ENCODE data around the gene INSYN2B. TPM values are rescaled to one million over a fixed set of nuclear protein-coding genes. Genes with fewer than 3 reads are reported as not detected.
"Not testable (repeated sequence)": the region's sequence is repeated elsewhere in the genome, so short reads cannot be mapped to it uniquely, and the experiment has no call there.

INSYN2B gene
- polyA plus RNA-seq, 1 donor: 0.05 TPM

- DNase-seq (ENCODE audit: low read depth): no peak
These were observed 7.2 kb downstream of the INSYN2B start for GRCh38 chr5:169973056-169973455.

DNA sequence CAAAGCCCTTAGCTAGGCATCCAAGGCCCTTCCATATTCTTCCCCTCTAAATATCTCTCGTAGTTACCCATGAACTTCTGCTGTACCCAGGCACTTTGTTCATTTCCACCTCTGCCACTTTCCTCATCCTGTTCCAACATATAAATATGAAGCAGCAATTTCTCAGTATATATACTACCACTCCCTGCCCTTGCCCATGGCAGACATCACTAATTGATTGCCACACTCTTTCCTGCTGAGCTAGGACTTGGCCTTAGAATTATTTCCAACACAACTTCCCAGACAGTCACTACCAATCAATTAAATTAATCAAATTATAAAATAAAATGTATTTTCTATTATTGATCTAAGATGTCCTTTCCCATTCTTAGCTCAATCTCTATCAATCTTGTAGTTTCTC lies 8.5 kb downstream of the INSYN2B start:
- no peak for DNase-seq (ENCODE audit: low read depth)

DNA sequence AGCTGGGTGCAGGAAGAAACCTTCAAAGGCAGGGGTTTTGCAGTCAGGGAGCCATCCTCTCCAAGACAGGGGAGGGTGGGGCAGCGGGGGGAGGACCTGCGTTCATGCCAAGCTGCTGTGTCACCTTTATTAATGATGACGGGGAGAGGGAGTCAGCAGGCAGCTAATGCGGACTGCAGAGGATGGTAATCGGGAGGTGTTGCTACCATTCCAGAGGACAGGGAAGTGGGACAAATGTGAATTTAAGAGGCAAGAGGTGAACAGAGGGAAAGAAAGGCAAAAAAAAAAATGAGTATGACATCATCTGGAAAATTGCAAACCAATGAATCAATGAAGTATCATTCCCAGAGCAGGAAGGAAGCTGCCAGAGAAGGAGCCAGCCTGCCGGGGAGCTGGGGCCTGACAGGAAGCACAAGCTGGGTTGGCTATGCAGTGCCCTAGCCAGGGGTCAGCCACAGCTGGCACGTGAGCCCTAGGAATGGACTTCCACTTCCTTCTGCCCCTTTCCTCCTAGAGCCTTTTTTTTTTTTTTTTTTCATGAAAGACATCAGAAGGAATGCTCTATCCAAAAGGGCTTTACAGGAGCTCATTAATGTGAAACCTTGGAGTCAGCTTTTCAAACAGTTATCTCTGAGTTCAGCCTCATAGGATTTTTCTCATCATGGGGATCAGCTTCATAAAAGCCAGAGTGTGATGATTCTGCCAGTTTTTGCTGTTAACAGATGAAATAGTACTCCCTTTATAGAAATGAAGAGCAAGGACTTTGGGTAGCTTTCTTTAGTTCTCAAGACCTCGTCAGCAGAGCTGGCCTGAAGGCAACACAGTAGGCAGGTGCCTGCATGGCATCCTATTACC lies 9.2 kb downstream of the INSYN2B start:
- no peak for DNase-seq (ENCODE audit: low read depth)

DNA sequence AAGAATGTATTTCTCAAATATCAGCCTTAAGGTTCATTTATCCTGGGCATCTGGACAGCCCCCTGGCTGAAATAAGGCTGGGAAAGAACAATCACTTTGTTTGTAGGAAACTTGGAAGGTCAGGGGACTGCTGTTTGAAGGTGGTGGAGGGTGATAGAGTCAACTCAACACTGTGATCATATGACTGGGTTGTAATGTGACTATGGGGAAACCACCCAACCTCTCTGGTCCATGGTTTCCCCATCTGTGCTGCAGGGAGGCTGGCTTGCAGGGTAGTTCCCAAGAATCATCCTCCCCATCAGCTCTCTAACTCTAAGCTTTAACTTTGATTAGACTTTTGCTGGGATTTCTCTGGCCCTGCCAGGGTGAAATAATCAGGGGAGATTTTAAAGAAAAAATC lies 10.0 kb downstream of the INSYN2B start:
- DNase-seq (ENCODE audit: low read depth): no peak

GRCh38 chr5:169964246-169964645 lies 16.0 kb downstream of the INSYN2B start:
- DNase-seq (ENCODE audit: low read depth): no peak

DNA sequence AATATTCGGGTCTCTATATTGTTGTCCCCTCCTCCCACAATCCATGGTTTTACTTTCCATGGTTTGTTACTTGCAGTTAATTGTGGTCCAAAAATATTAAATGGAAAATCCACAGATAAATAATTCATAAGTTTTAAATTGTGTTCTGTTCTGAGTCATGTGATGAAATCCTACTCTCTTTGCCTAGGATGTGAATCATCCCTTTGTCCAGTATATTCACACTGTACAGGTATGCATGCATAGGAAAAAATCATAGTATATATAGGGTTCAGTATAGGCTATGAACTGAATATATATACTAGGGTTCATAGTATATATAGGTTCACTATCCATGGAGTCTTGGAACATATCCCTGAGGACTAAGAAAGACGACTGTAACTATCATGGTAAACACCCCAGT lies 19.6 kb downstream of the INSYN2B start:
- DNase-seq (ENCODE audit: low read depth): no peak

DNA sequence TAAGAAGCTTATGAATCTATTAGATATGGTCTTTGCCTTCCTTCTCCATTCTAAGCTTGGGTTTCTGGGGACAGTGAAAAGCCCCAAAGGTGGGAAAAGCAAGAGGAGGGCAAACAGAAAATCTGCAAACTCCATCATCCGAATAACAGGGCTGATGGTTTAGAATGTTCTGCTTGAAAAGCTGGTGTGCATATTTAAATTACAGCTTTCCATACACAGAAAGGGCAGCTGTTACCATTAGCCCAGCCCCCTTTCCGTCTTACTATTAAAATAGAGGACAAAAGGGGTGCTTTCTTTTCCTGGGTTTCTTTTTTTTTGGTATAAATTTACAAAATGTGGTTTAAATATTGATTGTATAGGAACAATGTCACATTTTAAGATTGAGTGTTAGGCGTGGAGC lies 22.0 kb downstream of the INSYN2B start:
- no peak for DNase-seq (ENCODE audit: low read depth)

- DNase-seq (ENCODE audit: low read depth): no peak
These were observed 23.5 kb downstream of the INSYN2B start for GRCh38 chr5:169956756-169957155.

DNA sequence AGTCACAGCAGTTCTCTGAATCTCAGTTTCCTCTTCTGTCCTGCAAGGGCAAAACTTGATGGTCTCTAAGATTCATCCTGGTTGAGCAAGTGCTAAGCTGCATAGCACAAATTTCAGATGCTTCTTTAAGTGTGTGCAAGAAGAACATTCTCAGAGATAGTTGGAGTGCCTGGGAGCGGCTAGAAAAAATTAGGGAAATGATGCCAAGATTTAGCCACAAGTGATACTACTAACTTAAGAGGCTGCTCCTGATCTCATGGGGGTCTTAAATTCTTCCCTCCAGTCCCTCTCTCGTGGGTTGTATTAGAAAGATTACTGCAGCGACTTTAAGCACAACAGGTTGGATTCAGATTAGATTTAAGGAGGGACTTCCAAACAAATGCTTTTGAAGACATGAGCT lies 24.2 kb downstream of the INSYN2B start:
- DNase-seq (ENCODE audit: low read depth): no peak

DNA sequence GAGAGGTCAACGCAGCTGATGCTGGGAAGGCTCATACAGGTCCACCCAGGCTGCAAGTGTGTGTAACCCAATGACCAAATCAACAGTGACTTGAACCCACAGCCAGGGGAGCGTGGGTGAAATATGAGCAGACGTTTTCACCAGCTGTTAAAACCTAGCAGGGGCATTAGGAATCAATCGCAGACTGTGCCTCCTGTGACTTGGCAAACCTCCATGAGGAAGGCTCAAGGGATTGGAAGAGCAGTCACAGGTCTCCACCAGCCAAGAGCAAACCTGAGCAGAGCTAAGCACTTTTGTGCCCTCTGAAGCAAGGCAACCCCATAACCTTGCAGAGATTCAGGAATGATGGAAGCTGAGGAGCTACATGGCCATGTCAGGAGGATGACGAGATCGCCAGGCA lies 25.5 kb downstream of the INSYN2B start:
- no peak for DNase-seq (ENCODE audit: low read depth)

DNA sequence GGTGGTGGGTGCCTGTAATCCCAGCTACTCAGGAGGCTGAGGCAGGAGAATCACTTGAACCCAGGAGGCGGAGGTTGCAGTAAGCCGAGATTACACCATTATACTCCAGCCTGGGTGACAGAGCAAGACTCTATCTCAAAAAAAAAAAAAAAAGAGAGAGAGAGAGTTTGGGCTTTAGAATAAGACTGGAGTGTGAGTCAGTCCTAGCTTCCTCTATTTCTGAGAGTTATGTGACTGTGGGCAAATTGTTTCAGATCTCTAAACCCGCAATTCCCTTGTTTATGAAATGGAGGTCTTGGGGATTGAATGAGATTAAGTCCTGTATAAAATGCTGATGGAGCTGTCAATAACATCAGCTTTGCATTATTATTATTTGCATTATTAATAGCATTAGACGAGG lies 27.1 kb downstream of the INSYN2B start:
- DNase-seq (ENCODE audit: low read depth): not testable (repeated sequence)

GRCh38 chr5:169950333-169950732 lies 30.0 kb downstream of the INSYN2B start:
- DNase-seq (ENCODE audit: low read depth): no peak

- no peak for DNase-seq (ENCODE audit: low read depth)
These were observed 33.5 kb downstream of the INSYN2B start for GRCh38 chr5:169946743-169947295.

DNA sequence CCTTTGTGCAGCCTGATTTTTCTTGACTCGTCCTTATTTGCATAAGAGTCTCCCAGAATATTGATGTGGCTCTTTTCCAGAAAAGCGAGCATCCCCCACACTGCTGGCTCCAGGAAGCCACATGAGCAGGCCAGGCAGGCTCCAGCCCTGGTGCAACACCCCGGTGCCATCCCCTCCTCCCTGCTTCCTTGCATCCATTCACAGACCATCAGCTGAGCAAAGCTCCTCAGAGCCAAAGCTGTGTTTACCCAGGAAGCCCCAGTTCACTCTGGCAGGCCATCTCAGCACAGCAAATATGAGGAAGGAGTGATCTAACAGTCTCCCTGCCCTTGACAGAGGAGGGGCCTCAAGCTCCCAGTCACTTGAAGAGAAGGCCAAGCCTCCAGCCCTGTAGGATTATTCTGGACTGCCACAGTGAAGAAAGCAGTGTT lies 34.4 kb downstream of the INSYN2B start:
- peak; percentile 22 for DNase-seq (ENCODE audit: low read depth)

GRCh38 chr5:169944922-169945680 lies 35.2 kb downstream of the INSYN2B start:
- no peak for DNase-seq (ENCODE audit: low read depth)

- no peak for DNase-seq (ENCODE audit: low read depth)
These were observed 36.2 kb downstream of the INSYN2B start for GRCh38 chr5:169944115-169944514.

GRCh38 chr5:169943026-169943425 lies 37.3 kb downstream of the INSYN2B start:
- no peak for DNase-seq (ENCODE audit: low read depth)

DNA sequence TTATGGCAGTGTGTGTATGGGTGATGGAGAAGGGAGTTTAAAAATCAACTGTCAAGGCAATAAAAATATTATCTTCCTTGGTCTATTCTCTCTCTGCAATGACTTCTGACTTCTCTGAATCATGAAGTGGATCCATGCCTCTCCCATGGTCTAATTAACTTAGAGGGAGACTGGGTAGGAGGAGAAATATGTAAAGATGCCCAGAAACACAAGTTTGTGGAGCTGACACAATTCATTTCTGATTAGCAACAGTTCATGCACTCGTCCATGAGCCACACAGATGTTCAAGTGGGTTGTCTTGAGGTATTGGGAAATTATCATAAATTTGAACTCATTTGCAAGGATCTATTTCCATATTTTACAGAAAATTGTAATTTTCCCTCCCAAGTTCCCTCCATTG lies 38.1 kb downstream of the INSYN2B start:
- DNase-seq (ENCODE audit: low read depth): no peak

DNA sequence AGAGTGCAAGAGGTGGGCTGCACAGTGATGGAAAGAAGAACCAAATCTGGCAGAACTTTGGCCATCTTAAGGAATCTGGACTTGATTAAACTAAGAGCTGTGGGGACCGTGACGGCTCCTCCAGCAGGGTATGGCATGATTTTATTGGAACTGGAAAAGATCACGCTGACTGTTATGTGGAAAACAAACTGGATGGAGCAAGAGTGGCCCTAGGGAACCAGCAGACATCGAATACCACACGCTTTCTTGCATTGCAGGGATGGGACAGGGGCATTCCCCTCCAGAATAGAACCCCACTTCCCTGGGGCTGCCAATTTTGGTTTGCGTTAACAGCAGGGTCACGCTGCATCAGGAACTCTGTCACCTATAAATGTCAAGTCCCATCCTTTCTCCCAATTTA lies 38.8 kb downstream of the INSYN2B start:
- no peak for DNase-seq (ENCODE audit: low read depth)

DNA sequence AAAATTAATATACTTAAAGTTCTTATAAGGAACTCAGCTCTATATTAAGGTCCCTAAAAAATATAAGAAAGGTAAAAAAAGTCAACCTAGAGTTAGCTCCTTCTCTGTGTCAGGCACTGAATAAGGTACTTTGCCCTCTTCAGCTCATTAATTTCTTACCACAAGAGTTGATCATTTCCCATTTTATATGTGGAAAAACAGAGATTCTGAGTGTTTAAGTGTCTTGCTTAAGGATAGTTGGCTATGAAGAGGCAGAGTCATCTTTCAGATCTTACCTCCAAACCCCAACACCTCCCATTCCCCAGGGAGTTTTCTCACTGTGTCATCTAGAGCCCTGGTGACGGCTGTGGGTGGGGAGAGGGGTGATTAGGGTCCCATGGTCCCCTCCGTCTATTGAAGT lies 40.6 kb downstream of the INSYN2B start:
- no peak for DNase-seq (ENCODE audit: low read depth)

GRCh38 chr5:169938439-169938838 lies 41.9 kb downstream of the INSYN2B start:
- DNase-seq (ENCODE audit: low read depth): no peak

DNA sequence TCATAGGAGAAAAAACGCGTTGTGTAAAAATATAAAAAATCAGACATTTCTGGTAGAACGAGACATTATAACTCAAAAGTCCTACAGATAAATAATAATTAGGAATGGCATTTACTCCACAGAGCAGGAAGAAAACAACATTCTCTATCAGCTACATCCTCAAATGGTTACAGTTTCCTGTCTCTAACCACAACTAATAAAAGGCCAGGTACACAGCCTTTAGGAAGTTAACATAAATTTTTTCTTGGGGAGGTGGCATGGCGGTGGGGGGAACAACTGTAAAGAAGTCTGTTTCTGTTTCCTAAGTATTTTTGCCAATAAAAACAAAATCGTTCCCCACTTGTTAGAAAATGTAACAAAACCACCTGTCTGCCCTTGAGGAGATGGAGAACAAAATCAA lies 44.5 kb downstream of the INSYN2B start:
- DNase-seq (ENCODE audit: low read depth): no peak

- no peak for DNase-seq (ENCODE audit: low read depth)
These were observed 45.3 kb downstream of the INSYN2B start for GRCh38 chr5:169934990-169935389.
